ENCODE measurements around the gene VAMP4.
"Not testable (repeated sequence)": the region's sequence is repeated elsewhere in the genome, so short reads cannot be mapped to it uniquely, and the experiment has no call there.

VAMP4 gene

DNA sequence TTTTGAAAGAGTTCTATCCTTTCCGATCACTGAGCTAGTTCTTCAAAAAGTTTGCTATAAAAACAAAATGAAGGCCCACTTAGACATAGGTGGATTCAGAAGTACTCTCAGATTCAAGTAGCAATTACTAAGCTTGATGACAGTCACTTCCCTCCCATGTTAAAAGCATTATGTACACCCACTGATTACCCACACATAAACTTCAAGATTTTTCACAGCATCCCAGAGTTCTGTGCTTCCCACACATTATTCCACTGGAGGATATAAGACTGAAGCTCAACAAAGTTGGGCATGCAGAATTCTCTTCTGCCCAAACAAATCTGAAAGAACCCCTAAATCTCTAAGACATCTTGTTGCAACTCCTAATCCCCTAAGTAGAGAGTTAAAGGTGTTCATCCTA lies 29.5 kb downstream of the VAMP4 start:
- no peak overlapping the region for H4K5ac ChIP-seq (ENCODE audit: low read length)
- H2BK15ac ChIP-seq (replicated peaks; ENCODE audit: low read depth) = no peak overlapping the region
- WGBS (ENCODE audit: extremely low coverage, insufficient coverage, low lambda C conversion rate) = no CpG with 5 or more reads among the region's 1 CpG

DNA sequence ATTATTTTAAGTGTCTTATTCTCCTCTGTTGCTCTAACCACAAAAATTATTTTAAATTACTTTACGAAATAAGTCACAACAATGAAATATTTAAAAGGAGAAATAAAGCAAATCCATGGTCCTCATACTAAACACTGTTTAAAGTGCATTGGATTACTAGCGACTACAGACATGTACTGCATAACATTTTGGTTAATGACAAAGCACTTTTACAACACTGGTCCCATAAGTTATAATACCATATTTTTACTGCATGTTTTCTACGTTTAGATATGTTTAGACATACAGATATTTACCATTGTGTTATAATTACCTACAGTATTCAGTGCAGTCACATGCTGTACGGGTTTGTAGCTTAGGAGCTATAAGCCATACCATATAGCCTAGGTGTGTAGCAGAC lies 30.2 kb downstream of the VAMP4 start:
- Histone ChIP-seq H4K5ac (ENCODE audit: low read length) (no peak overlapping the region), H3K27me3 (ENCODE audit: insufficient read depth, low read length, poor library complexity) (no peaks in the 10 kb centered on the region), H2BK5ac (ENCODE audit: low read length) (no peak overlapping the region), H3K4me2 (ENCODE audit: low read length) (no peak overlapping the region), H2AK5ac (ENCODE audit: low read length) (no peak overlapping the region), H2BK15ac (replicated peaks; ENCODE audit: low read depth) (no peak overlapping the region), H4K8ac (ENCODE audit: low read depth, low read length) (no peak overlapping the region), H3K23ac (ENCODE audit: low read length) (no peak overlapping the region), H3K36me3 (ENCODE audit: control insufficient read depth, insufficient read depth, low read length) (no peaks in the 10 kb centered on the region), H3K9ac (ENCODE audit: low read length) (no peak overlapping the region), H2BK120ac (ENCODE audit: low read depth, low read length) (no peak overlapping the region), H3K4me3 (ENCODE audit: low read length) (no peak overlapping the region), H3K79me2 (ENCODE audit: control insufficient read depth, insufficient read depth, low read length) (no peaks in the 10 kb centered on the region), H3K4me1 (ENCODE audit: control insufficient read depth, low read depth, low read length) (no peaks in the 10 kb centered on the region), H3K18ac (ENCODE audit: low read length) (no peak overlapping the region), H3K27ac (ENCODE audit: low read depth, low read length) (no peak overlapping the region), H3K56ac (ENCODE audit: low read length) (no peak overlapping the region), H3K79me1 (ENCODE audit: low read length) (no peaks in the 10 kb centered on the region), H3K4ac (ENCODE audit: low read depth, low read length) (no peak overlapping the region)
- no peak for DNase-seq
- 100% methylated on average over 1 of the region's 4 CpGs for WGBS (ENCODE audit: extremely low coverage, insufficient coverage, low lambda C conversion rate)

More for the DNA sequence above, 29.5 kb downstream of the VAMP4 start:
- Histone ChIP-seq H3K27ac (ENCODE audit: low read depth, low read length) (no peak overlapping the region), H3K23ac (ENCODE audit: low read length) (no peak overlapping the region), H2BK120ac (ENCODE audit: low read depth, low read length) (no peak overlapping the region), H2BK5ac (ENCODE audit: low read length) (no peak overlapping the region), H3K56ac (ENCODE audit: low read length) (no peak overlapping the region), H3K4me1 (ENCODE audit: control insufficient read depth, low read depth, low read length) (no peaks in the 10 kb centered on the region), H3K36me3 (ENCODE audit: control insufficient read depth, insufficient read depth, low read length) (no peaks in the 10 kb centered on the region), H3K79me1 (ENCODE audit: low read length) (no peaks in the 10 kb centered on the region), H3K79me2 (ENCODE audit: control insufficient read depth, insufficient read depth, low read length) (no peaks in the 10 kb centered on the region), H3K27me3 (ENCODE audit: insufficient read depth, low read length, poor library complexity) (no peaks in the 10 kb centered on the region), H3K4me2 (ENCODE audit: low read length) (no peak overlapping the region), H4K8ac (ENCODE audit: low read depth, low read length) (no peak overlapping the region), H3K9ac (ENCODE audit: low read length) (no peak overlapping the region), H2AK5ac (ENCODE audit: low read length) (no peak overlapping the region), H3K18ac (ENCODE audit: low read length) (no peak overlapping the region), H3K4me3 (ENCODE audit: low read length) (no peak overlapping the region), H3K4ac (ENCODE audit: low read depth, low read length) (no peak overlapping the region)
- DNase-seq = no peak

DNA sequence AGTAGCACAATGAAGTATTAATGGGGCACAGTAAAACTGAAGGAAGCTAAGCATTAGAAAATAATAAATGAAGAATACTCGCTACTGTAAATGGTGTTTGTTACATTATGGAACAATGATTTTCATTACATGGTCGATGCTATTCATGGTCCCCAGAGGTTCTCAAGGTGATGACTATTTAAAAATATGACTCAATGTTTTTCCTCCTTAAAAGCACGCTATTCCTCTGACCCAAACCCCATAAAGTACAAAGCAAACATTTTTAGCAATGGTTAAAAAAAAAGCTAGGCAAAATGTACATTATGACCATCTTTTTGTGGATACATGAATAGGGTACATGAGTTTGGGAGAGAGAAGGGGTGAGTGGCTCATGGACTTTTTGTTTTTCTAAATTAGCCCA lies 34.3 kb downstream of the VAMP4 start:
- H4K8ac ChIP-seq (ENCODE audit: low read depth, low read length) = no peak overlapping the region
- DNase-seq = no peak
- H2BK15ac ChIP-seq (replicated peaks; ENCODE audit: low read depth) = no peak overlapping the region
- H2BK5ac ChIP-seq (ENCODE audit: low read length) = no peak overlapping the region
- no peaks in the 10 kb centered on the region for H3K27me3 ChIP-seq (ENCODE audit: insufficient read depth, low read length, poor library complexity)
- H3K79me1 ChIP-seq (ENCODE audit: low read length) = no peaks in the 10 kb centered on the region
- no peaks in the 10 kb centered on the region for H3K4me1 ChIP-seq (ENCODE audit: control insufficient read depth, low read depth, low read length)
- H3K4ac ChIP-seq (ENCODE audit: low read depth, low read length) = no peak overlapping the region
- H3K4me3 ChIP-seq (ENCODE audit: low read length) = no peak overlapping the region
- no peak overlapping the region for H2BK120ac ChIP-seq (ENCODE audit: low read depth, low read length)
- H3K23ac ChIP-seq (ENCODE audit: low read length) = no peak overlapping the region
- no peak overlapping the region for H3K27ac ChIP-seq (ENCODE audit: low read depth, low read length)
- no peak overlapping the region for H3K56ac ChIP-seq (ENCODE audit: low read length)
- no peak overlapping the region for H3K9ac ChIP-seq (ENCODE audit: low read length)
- H3K79me2 ChIP-seq (ENCODE audit: control insufficient read depth, insufficient read depth, low read length) = no peaks in the 10 kb centered on the region
- H3K4me2 ChIP-seq (ENCODE audit: low read length) = no peak overlapping the region
- H3K36me3 ChIP-seq (ENCODE audit: control insufficient read depth, insufficient read depth, low read length) = no peaks in the 10 kb centered on the region
- H2AK5ac ChIP-seq (ENCODE audit: low read length) = no peak overlapping the region
- H3K18ac ChIP-seq (ENCODE audit: low read length) = no peak overlapping the region
- WGBS (ENCODE audit: extremely low coverage, insufficient coverage, low lambda C conversion rate) = no CpG with 5 or more reads among the region's 3 CpGs
- H4K5ac ChIP-seq (ENCODE audit: low read length) = no peak overlapping the region

DNA sequence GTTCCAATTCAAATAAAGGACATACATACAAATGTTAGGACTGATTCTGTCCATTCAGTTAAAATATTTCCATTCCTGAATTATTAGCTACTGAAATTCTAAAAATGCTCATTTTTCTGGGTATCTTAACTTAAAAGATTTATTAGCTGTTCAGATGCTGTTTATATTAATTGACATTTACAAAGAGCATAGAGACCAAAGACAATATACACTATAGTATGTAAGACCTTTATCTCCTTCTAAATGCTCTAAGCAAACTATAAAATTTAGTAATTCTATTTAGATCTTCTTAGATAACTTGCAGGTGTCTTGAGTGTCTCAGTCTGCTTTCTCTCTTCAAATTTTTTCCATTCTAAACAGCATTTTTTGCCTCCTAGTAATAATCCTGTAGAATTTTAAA lies 39.3 kb downstream of the VAMP4 start:
- H2AK5ac ChIP-seq (ENCODE audit: low read length) = no peak overlapping the region
- no peaks in the 10 kb centered on the region for H3K79me2 ChIP-seq (ENCODE audit: control insufficient read depth, insufficient read depth, low read length)
- H4K5ac ChIP-seq (ENCODE audit: low read length) = no peak overlapping the region
- no peaks in the 10 kb centered on the region for H3K36me3 ChIP-seq (ENCODE audit: control insufficient read depth, insufficient read depth, low read length)
- H2BK120ac ChIP-seq (ENCODE audit: low read depth, low read length) = no peak overlapping the region
- H2BK5ac ChIP-seq (ENCODE audit: low read length) = no peak overlapping the region
- no peak overlapping the region for H3K4me3 ChIP-seq (ENCODE audit: low read length)
- H3K56ac ChIP-seq (ENCODE audit: low read length) = no peak overlapping the region
- no peak overlapping the region for H3K27ac ChIP-seq (ENCODE audit: low read depth, low read length)
- H3K79me1 ChIP-seq (ENCODE audit: low read length) = no peaks in the 10 kb centered on the region
- H3K9ac ChIP-seq (ENCODE audit: low read length) = no peak overlapping the region
- H2BK15ac ChIP-seq (replicated peaks; ENCODE audit: low read depth) = no peak overlapping the region
- no peaks in the 10 kb centered on the region for H3K4me1 ChIP-seq (ENCODE audit: control insufficient read depth, low read depth, low read length)
- H3K4ac ChIP-seq (ENCODE audit: low read depth, low read length) = no peak overlapping the region
- no peak overlapping the region for H3K4me2 ChIP-seq (ENCODE audit: low read length)
- no peak for DNase-seq
- H3K27me3 ChIP-seq (ENCODE audit: insufficient read depth, low read length, poor library complexity) = no peaks in the 10 kb centered on the region
- no peak overlapping the region for H4K8ac ChIP-seq (ENCODE audit: low read depth, low read length)
- no peak overlapping the region for H3K23ac ChIP-seq (ENCODE audit: low read length)
- no peak overlapping the region for H3K18ac ChIP-seq (ENCODE audit: low read length)

DNA sequence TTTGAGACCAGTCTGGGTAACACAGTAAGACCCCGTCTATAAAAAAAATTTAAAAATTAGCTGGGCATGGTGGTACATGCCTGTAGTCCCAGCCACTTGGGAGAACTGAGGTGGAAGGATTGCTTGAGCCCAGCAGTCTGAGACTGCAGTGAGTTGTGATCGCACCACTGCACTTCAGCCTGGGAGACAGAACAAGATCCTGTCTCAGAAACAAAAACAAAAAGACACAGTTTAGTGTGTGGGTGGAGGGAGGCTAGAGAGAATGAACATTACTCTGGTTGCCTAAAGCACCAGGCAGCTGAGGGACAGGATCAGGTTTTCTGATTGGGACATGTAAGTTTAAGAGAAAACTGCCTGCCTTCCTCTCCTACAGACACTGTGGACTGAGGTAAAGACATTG lies 42.3 kb downstream of the VAMP4 start:
- Histone ChIP-seq H3K27me3 (ENCODE audit: insufficient read depth, low read length, poor library complexity) (no peaks in the 10 kb centered on the region), H3K4me3 (ENCODE audit: low read length) (no peak overlapping the region), H3K4me1 (ENCODE audit: control insufficient read depth, low read depth, low read length) (no peaks in the 10 kb centered on the region), H3K23ac (ENCODE audit: low read length) (no peak overlapping the region), H3K18ac (ENCODE audit: low read length) (no peak overlapping the region), H3K9ac (ENCODE audit: low read length) (no peak overlapping the region), H3K4me2 (ENCODE audit: low read length) (no peak overlapping the region), H2BK120ac (ENCODE audit: low read depth, low read length) (no peak overlapping the region), H3K56ac (ENCODE audit: low read length) (no peak overlapping the region), H3K79me1 (ENCODE audit: low read length) (no peaks in the 10 kb centered on the region), H3K27ac (ENCODE audit: low read depth, low read length) (no peak overlapping the region), H3K79me2 (ENCODE audit: control insufficient read depth, insufficient read depth, low read length) (no peaks in the 10 kb centered on the region), H3K4ac (ENCODE audit: low read depth, low read length) (no peak overlapping the region), H4K8ac (ENCODE audit: low read depth, low read length) (no peak overlapping the region), H4K5ac (ENCODE audit: low read length) (no peak overlapping the region), H2AK5ac (ENCODE audit: low read length) (no peak overlapping the region), H2BK5ac (ENCODE audit: low read length) (no peak overlapping the region), H3K36me3 (ENCODE audit: control insufficient read depth, insufficient read depth, low read length) (no peaks in the 10 kb centered on the region), H2BK15ac (replicated peaks; ENCODE audit: low read depth) (no peak overlapping the region)
- no CpG with 5 or more reads among the region's 2 CpGs for WGBS (ENCODE audit: extremely low coverage, insufficient coverage, low lambda C conversion rate)
- DNase-seq = no peak

DNA sequence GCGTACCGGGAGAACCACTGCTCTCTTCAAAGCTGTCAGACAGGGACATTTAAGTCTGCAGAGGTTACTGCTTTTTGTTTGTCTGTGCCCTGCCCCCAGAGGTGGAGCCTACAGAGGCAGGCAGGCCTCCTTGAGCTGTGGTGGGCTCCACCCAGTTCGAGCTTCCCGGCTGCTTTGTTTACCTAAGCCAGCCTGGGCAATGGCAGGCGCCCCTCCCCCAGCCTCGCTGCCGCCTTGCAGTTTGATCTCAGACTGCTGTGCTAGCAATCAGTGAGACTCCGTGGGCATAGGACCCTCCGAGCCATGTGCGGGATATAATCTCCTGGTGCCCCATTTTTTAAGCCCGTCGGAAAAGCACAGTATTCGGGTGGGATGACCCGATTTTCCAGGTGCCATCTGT lies 46.1 kb downstream of the VAMP4 start:
- H3K79me2 ChIP-seq (ENCODE audit: control insufficient read depth, insufficient read depth, low read length); H2BK120ac ChIP-seq (ENCODE audit: low read depth, low read length); H3K23ac ChIP-seq (ENCODE audit: low read length); H3K4me3 ChIP-seq (ENCODE audit: low read length); H3K27ac ChIP-seq (ENCODE audit: low read depth, low read length); H4K8ac ChIP-seq (ENCODE audit: low read depth, low read length); H3K9ac ChIP-seq (ENCODE audit: low read length); H3K4me2 ChIP-seq (ENCODE audit: low read length); DNase-seq; H2BK5ac ChIP-seq (ENCODE audit: low read length); H3K36me3 ChIP-seq (ENCODE audit: control insufficient read depth, insufficient read depth, low read length); H3K4me1 ChIP-seq (ENCODE audit: control insufficient read depth, low read depth, low read length); H2AK5ac ChIP-seq (ENCODE audit: low read length); H3K27me3 ChIP-seq (ENCODE audit: insufficient read depth, low read length, poor library complexity); H4K5ac ChIP-seq (ENCODE audit: low read length); H3K56ac ChIP-seq (ENCODE audit: low read length); H3K4ac ChIP-seq (ENCODE audit: low read depth, low read length); H3K79me1 ChIP-seq (ENCODE audit: low read length); H2BK15ac ChIP-seq (replicated peaks; ENCODE audit: low read depth); H3K18ac ChIP-seq (ENCODE audit: low read length): not testable (repeated sequence)
- no CpG with 5 or more reads among the region's 14 CpGs for WGBS (ENCODE audit: extremely low coverage, insufficient coverage, low lambda C conversion rate)

Data from mesendoderm (in vitro differentiated cells).